NCI-H526 treated with DMSO at 0.1 percent for 48 hours (cell line): ENCODE data around the gene HNF1A.
A peak's percentile ranks its signal among the peaks of the same experiment; 100 is the strongest.

Source experiments
- DNase-seq: peaks from one replicate; lab custom pipeline; 2025; lab: John Stamatoyannopoulos, UW

Gene HNF1A

GRCh38 chr12:120988658-120989057 lies 10.3 kb downstream of the HNF1A start:
- DNase-seq: no peak

DNA sequence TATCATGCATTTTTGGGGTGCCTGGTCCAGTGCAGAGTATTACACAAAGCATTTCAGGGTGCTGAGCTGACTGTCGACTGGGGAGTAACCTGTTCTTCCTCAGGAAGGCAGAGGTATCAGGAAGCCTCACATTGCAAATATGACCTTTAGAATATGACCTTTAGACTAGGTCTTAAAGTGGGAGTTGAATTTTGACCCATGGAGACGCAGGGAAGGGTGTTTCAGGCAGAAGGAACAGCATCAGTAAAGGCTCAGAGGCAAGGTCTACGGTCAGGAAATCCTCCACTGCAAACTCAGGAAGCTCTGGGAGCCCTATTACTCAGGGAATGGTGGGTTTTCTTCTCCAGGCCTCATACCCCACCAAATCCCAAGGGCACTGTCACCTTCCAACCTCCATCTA lies 11.3 kb downstream of the HNF1A start:
- DNase-seq: no peak

DNA sequence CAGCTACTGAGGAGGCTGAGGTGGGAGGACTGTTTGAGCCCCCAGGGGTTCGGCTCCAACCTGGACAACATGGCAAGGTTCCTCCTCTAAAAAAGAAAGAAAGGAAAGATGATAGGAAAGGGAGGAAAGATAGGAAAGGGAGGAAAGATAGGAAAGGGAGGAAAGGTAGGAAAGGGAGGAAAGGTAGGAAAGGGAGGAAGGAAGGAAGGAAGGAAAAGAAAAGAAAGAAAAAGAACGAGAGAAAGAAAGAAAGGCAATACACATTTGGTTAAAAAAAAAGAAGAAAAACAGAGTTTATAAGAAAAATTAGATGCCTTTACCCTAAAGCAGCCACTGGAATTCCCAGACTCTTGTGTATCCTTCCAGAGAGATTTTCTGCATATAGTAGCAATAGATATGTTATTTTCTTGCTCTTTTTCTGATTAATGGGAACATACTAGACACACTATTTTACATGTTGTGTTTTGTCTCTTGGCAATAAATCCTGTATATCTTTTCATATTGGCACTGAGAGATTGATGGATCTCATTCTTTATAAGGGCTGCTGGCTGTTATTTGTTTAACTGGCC lies 12.2 kb downstream of the HNF1A start:
- DNase-seq: no peak

GRCh38 chr12:120991965-120992364 lies 13.6 kb downstream of the HNF1A start:
- DNase-seq: no peak

- DNase-seq: no peak
Observed at GRCh38 chr12:120992989-120993388, 14.6 kb downstream of the HNF1A start.

- no peak for DNase-seq
Observed at GRCh38 chr12:120993496-120993895, 15.2 kb downstream of the HNF1A start.

GRCh38 chr12:120994059-120994458 lies 15.7 kb downstream of the HNF1A start:
- DNase-seq: no peak

DNA sequence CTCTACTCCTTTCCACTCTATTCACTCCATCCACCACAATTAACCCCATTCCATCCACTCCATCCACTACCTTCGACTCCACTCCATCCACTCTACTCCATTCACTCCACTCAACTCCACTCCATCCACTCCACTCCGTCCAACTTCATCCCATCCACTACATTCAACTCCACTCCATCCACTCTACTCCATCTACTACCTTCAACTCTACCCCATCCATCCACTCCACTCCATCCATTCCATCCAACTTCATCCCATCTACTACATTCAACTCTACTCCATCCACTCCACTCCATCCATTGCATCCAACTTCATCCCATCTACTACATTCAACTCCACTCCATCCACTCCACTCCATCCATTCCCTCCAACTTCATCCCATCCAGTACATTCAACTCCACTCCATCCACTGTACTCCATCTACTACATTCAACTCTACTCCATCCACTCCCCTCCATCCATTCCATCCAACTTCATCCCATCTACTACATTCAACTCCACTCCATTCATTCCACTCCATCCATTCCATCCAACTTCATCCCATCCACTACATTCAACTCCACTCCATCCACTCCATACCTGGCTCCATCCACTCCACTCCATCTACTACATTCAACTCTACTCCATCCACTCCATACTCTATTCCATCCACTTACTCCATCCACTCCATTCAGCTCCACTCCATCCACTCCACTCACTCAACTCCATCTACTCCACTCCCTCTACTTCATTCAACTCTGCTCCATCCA lies 16.4 kb downstream of the HNF1A start:
- DNase-seq: no peak

- DNase-seq: no peak
Observed at GRCh38 chr12:120996133-120996746, 17.9 kb downstream of the HNF1A start.

- no peak for DNase-seq
Observed at GRCh38 chr12:120997448-120997847, 19.1 kb downstream of the HNF1A start.

- no peak for DNase-seq
Observed at GRCh38 chr12:120998435-120998834, 20.1 kb downstream of the HNF1A start.

GRCh38 chr12:120999191-121000120 lies 21.1 kb downstream of the HNF1A start:
- no peak for DNase-seq

- DNase-seq: no peak
Observed at GRCh38 chr12:121000530-121000929, 22.2 kb downstream of the HNF1A start.

DNA sequence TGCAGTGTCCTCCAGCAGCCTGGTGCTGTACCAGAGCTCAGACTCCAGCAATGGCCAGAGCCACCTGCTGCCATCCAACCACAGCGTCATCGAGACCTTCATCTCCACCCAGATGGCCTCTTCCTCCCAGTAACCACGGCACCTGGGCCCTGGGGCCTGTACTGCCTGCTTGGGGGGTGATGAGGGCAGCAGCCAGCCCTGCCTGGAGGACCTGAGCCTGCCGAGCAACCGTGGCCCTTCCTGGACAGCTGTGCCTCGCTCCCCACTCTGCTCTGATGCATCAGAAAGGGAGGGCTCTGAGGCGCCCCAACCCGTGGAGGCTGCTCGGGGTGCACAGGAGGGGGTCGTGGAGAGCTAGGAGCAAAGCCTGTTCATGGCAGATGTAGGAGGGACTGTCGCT lies 22.7 kb downstream of the HNF1A start:
- DNase-seq: no peak

DNA sequence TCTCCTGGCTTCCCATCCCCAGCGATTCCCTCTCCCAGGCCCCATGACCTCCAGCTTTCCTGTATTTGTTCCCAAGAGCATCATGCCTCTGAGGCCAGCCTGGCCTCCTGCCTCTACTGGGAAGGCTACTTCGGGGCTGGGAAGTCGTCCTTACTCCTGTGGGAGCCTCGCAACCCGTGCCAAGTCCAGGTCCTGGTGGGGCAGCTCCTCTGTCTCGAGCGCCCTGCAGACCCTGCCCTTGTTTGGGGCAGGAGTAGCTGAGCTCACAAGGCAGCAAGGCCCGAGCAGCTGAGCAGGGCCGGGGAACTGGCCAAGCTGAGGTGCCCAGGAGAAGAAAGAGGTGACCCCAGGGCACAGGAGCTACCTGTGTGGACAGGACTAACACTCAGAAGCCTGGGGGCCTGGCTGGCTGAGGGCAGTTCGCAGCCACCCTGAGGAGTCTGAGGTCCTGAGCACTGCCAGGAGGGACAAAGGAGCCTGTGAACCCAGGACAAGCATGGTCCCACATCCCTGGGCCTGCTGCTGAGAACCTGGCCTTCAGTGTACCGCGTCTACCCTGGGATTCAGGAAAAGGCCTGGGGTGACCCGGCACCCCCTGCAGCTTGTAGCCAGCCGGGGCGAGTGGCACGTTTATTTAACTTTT lies 23.6 kb downstream of the HNF1A start:
- DNase-seq: no peak

DNA sequence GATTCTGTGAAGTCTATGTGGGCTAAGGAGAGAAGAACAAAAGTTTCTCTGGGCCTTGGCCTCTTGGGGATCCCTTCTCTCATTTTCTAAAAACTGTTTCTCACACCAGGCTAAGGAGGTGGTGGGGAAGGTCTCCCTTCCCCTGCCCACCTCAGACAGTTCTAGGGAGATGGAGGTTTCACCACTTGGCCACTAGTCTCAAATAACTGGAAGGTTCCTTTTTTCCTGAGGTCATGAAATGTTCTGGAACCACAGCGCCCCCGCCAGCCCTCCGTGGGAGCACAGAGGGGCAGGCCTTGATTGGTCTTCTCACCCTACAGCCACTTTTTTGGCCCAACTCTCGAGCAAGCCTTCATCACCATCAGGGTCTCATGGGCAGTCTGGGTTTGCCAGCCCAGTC lies 25.3 kb downstream of the HNF1A start:
- no peak for DNase-seq

GRCh38 chr12:121004253-121004815 lies 26.0 kb downstream of the HNF1A start:
- DNase-seq: no peak

DNA sequence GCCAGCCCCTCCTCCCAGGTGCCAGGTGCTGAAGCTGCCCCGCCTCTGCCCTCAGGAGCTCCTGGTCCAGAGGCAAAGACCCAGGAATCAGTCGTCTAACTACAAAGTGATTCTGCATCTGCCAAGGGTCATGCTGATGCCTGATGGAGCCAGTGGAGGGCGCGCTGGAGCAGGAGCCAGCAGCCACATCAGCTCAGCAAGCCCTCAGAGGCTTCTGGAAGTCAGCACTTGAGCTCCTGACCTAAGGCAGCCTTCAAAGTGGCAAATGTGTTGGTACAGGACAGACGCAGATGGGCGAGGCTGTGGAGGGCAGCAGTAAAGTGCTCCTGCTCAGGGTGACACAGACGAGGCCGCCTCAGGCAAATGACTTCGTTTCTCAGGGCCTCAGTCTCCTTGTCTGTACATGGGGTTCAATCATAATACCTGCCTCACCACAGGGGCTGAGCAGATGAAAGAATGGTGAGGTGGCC lies 27.0 kb downstream of the HNF1A start:
- DNase-seq: no peak

DNA sequence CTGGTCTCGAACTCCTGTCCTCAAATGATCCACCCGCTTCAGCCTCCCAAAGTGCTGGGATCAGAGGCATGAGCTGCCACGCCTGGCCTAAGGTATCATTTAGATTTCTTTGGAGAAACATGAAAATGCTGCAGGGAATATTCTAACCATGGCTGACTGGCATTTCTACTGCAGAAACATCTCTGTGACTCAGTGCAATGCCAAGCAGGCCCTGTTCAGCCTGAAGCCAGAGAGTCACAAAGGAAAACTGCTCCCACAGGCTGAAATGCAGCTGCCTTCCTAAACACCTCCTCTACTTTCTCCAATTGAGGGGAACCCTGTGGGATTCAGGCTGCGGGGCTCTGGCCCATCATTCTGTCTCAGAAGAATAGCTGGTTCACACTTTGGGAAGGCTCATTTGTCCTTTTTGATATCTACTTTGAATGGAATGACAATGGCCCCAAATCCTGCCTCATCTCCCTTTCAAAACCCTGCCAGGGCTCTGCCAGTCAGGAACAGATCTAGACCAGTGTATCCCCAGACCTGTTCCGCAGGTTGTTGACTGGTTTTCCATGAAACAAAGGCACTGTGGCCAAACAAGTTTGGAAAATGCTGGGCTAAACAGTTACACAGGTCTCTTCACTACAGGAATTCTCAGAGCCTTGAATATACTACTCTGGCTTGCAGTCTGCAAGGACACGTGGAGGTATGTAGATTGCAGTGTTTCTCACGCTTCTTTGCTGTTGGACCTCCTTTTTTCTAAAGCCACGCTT lies 30.2 kb downstream of the HNF1A start:
- no peak for DNase-seq

DNA sequence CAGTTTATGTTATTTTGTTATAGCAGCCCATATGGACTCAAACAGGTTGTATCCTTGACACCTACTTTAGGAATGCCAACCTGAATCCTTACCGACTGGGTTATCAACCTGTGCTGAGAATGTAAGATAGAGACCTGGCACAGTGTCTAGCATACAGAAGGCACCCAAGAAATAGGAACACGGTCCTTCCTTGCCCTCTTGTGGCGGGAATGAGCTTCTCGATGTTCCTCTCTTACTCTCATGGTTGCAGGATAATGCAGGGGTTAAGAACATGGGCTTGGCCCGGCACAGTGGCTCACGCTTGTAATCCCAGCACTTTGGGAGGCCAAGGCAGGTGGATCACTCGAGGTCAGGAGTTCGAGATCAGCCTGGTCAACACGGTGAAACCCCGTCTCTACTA lies 31.4 kb downstream of the HNF1A start:
- peak; percentile 23 for DNase-seq

DNA sequence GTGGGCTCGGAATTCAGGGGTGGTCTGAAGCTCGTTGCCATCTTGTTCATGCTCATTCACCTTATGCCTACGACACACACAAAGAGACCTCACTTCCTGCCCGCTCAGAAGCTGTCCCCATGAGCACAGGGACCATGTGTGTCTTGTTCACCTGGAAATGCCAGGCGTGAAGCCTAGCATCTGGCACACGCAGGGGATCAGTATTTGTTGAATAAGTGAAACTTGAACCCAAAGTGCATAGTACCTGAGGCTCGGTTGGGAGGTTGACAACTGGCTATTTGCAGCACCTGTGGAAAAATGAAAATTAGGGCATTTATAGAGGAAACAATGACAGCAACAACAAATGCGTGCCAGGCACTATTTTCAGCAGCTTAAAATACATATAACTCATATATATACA lies 32.5 kb downstream of the HNF1A start:
- DNase-seq: no peak
